Raji (cell line): Measurements from ENCODE around the gene TIMP3.

Experiments
- POLR2A ChIP-seq: IDR thresholded peaks from 2 replicates; pipeline ENCODE4 v1.6.1; 2011; ENCODE audit warnings: low read depth, low read length, control low read depth; ENCODE audit not compliant: insufficient read depth

TIMP3 gene

GRCh38 chr22:32868946-32869345 lies 67.4 kb downstream of the TIMP3 start:
- no peak for TF ChIP-seq POLR2A

GRCh38 chr22:32870474-32870873 lies 69.0 kb downstream of the TIMP3 start:
- no peak for TF ChIP-seq POLR2A

GRCh38 chr22:32874385-32874784 lies 72.9 kb downstream of the TIMP3 start:
- TF ChIP-seq POLR2A: no peak

- TF ChIP-seq POLR2A: no peak
Observed at GRCh38 chr22:32874976-32875375, 73.5 kb downstream of the TIMP3 start.

GRCh38 chr22:32876516-32876915 lies 75.0 kb downstream of the TIMP3 start:
- TF ChIP-seq POLR2A: no peak

GRCh38 chr22:32877196-32877595 lies 75.7 kb downstream of the TIMP3 start:
- TF ChIP-seq POLR2A: no peak

GRCh38 chr22:32879550-32879949 lies 78.0 kb downstream of the TIMP3 start:
- no peak for TF ChIP-seq POLR2A

GRCh38 chr22:32880061-32880460 lies 78.6 kb downstream of the TIMP3 start:
- TF ChIP-seq POLR2A: no peak

GRCh38 chr22:32880505-32880892 lies 79.0 kb downstream of the TIMP3 start:
- no peak for TF ChIP-seq POLR2A

- TF ChIP-seq POLR2A: no peak
Observed at GRCh38 chr22:32880893-32881596, 79.5 kb downstream of the TIMP3 start.

GRCh38 chr22:32882360-32882755 lies 80.9 kb downstream of the TIMP3 start:
- no peak for TF ChIP-seq POLR2A

- no peak for TF ChIP-seq POLR2A
Observed at GRCh38 chr22:32882774-32883530, 81.4 kb downstream of the TIMP3 start.

GRCh38 chr22:32887324-32887980 lies 85.9 kb downstream of the TIMP3 start:
- no peak for TF ChIP-seq POLR2A

- TF ChIP-seq POLR2A: no peak
Observed at GRCh38 chr22:32888976-32889375, 87.5 kb downstream of the TIMP3 start.

GRCh38 chr22:32896891-32897290 lies 95.4 kb downstream of the TIMP3 start:
- no peak for TF ChIP-seq POLR2A

- TF ChIP-seq POLR2A: no peak
Observed at GRCh38 chr22:32897400-32897799, 95.9 kb downstream of the TIMP3 start.

- no peak for TF ChIP-seq POLR2A
Observed at GRCh38 chr22:32900886-32901635, 99.6 kb downstream of the TIMP3 start.
